HAP-1 (cell line): Measurements from ENCODE around the gene IWS1.

Source experiments
- DNase-seq, 2 experiments: peaks; one replicate each; pipeline ENCODE4 v3.0.0-alpha.2; 2016 to 2020; ENCODE audit warnings: low spot score in 2 of 2
- H3K27me3 ChIP-seq: fragments of 250-450 bp; sonication (Bioruptor Pico); 2 replicates; pipeline ENCODE4 v1.5.1; 2020; ENCODE audit warnings: low read depth, mild to moderate bottlenecking, moderate library complexity
- H3K36me3 ChIP-seq: fragments of 250-450 bp; sonication (Bioruptor Pico); replicated peaks from 2 replicates; pipeline ENCODE4 v1.5.1; 2020; ENCODE audit warnings: mild to moderate bottlenecking
- H3K4me1 ChIP-seq: fragments of 250-450 bp; sonication (Bioruptor Pico); 2 replicates; pipeline ENCODE4 v1.5.1; 2020; ENCODE audit warnings: mild to moderate bottlenecking
- H3K4me3 ChIP-seq: fragments of 250-450 bp; sonication (Bioruptor Pico); 2 replicates; pipeline ENCODE4 v1.5.1; 2020; ENCODE audit warnings: mild to moderate bottlenecking, moderate library complexity
- H3K9me3 ChIP-seq: fragments of 250-450 bp; sonication (Bioruptor Pico); 2 replicates; pipeline ENCODE4 v1.5.1; 2020; ENCODE audit warnings: mild to moderate bottlenecking, moderate library complexity
- in situ Hi-C: fragments of 300-500 bp; cut with MboI; formaldehyde crosslinking; loops from 3 replicates; pipeline ENCODE4 v1.14.3; 2020; ENCODE audit warnings: low sequenced_read_pairs, inconsistent platforms, mixed read lengths

IWS1 gene

GRCh38 chr2:127566139-127566417, 39.8 kb upstream of the IWS1 start:
- in situ Hi-C loops, result no loop called here
- no peaks in the 10 kb centered on the region for H3K9me3 ChIP-seq
- H3K4me3 ChIP-seq, result no peak overlapping the region
- H3K36me3 ChIP-seq, result no peaks in the 10 kb centered on the region
- H3K27me3 ChIP-seq, result peaks cover 2% of the 10 kb centered on the region; the same call in 1 of the 2 replicates
- no peaks in the 10 kb centered on the region for H3K4me1 ChIP-seq
- no peak for DNase-seq

GRCh38 chr2:127565261-127566138, 39.2 kb upstream of the IWS1 start:
- Histone ChIP-seq H3K4me3 (no peak overlapping the region), H3K27me3 (peaks cover 2% of the 10 kb centered on the region; the same call in 1 of the 2 replicates), H3K9me3 (no peaks in the 10 kb centered on the region), H3K4me1 (no peaks in the 10 kb centered on the region), H3K36me3 (no peaks in the 10 kb centered on the region)
- in situ Hi-C loops, result no loop called here
- DNase-seq, result no peak

- no peaks in the 10 kb centered on the region for H3K27me3 ChIP-seq
- in situ Hi-C loops, result no loop called here
Measured at GRCh38 chr2:127564429-127565260, 38.4 kb upstream of the IWS1 start.

GRCh38 chr2:127563458-127564428, 37.5 kb upstream of the IWS1 start:
- Histone ChIP-seq H3K36me3 (no peaks in the 10 kb centered on the region), H3K27me3 (no peaks in the 10 kb centered on the region), H3K9me3 (no peaks in the 10 kb centered on the region), H3K4me1 (no peaks in the 10 kb centered on the region), H3K4me3 (no peak overlapping the region)
- in situ Hi-C loops, result no loop called here
- no peak for DNase-seq

More at GRCh38 chr2:127564429-127565260, 38.4 kb upstream of the IWS1 start:
- H3K36me3 ChIP-seq, result no peaks in the 10 kb centered on the region
- no peaks in the 10 kb centered on the region for H3K9me3 ChIP-seq
- no peak for DNase-seq
- H3K4me3 ChIP-seq, result no peak overlapping the region
- no peaks in the 10 kb centered on the region for H3K4me1 ChIP-seq

- in situ Hi-C loops, result no loop called here
- Histone ChIP-seq H3K4me1 (no peaks in the 10 kb centered on the region), H3K27me3 (no peaks in the 10 kb centered on the region; the same call in 1 of the 2 replicates), H3K4me3 (no peak overlapping the region), H3K36me3 (no peaks in the 10 kb centered on the region), H3K9me3 (no peaks in the 10 kb centered on the region)
- no peak for DNase-seq
Measured at GRCh38 chr2:127562936-127563335, 36.6 kb upstream of the IWS1 start.

- DNase-seq, result no peak
- no peaks in the 10 kb centered on the region for H3K36me3 ChIP-seq
- in situ Hi-C loops, result no loop called here
- no peak overlapping the region for H3K4me3 ChIP-seq
- 0 out of 2 replicates have a peak, but pooled peaks cover 3% of the 10 kb centered on the region for H3K9me3 ChIP-seq
- no peaks in the 10 kb centered on the region; the same call in 1 of the 2 replicates for H3K27me3 ChIP-seq
- no peaks in the 10 kb centered on the region for H3K4me1 ChIP-seq
Measured at GRCh38 chr2:127561371-127561770, 35.1 kb upstream of the IWS1 start.

GRCh38 chr2:127560931-127561280, 34.6 kb upstream of the IWS1 start:
- DNase-seq, result no peak
- no peaks in the 10 kb centered on the region for H3K4me1 ChIP-seq
- 0 out of 2 replicates have a peak, but pooled peaks cover 3% of the 10 kb centered on the region for H3K9me3 ChIP-seq
- H3K4me3 ChIP-seq, result no peak overlapping the region
- in situ Hi-C loops, result no loop called here
- H3K36me3 ChIP-seq, result no peaks in the 10 kb centered on the region
- no peaks in the 10 kb centered on the region; the same call in 1 of the 2 replicates for H3K27me3 ChIP-seq

- Histone ChIP-seq H3K4me3 (no peak overlapping the region), H3K4me1 (no peaks in the 10 kb centered on the region), H3K36me3 (no peaks in the 10 kb centered on the region), H3K9me3 (0 out of 2 replicates have a peak, but pooled peaks cover 3% of the 10 kb centered on the region), H3K27me3 (no peaks in the 10 kb centered on the region; the same call in 1 of the 2 replicates)
- in situ Hi-C loops, result no loop called here
- no peak for DNase-seq
Measured at GRCh38 chr2:127560201-127560930, 34.1 kb upstream of the IWS1 start.

GRCh38 chr2:127559454-127559853, 33.2 kb upstream of the IWS1 start:
- no peak for DNase-seq
- in situ Hi-C loops, result no loop called here
- H3K27me3 ChIP-seq, result peaks cover under 1% of the 10 kb centered on the region; the same call in 1 of the 2 replicates

GRCh38 chr2:127558911-127559310, 32.6 kb upstream of the IWS1 start:
- Histone ChIP-seq H3K4me1 (no peaks in the 10 kb centered on the region), H3K27me3 (peaks cover 6% of the 10 kb centered on the region; the same call in 1 of the 2 replicates), H3K36me3 (no peaks in the 10 kb centered on the region), H3K9me3 (0 out of 2 replicates have a peak, but pooled peaks cover 3% of the 10 kb centered on the region), H3K4me3 (no peak overlapping the region)
- no peak for DNase-seq
- in situ Hi-C loops, result no loop called here

More at GRCh38 chr2:127559454-127559853, 33.2 kb upstream of the IWS1 start:
- Histone ChIP-seq H3K9me3 (0 out of 2 replicates have a peak, but pooled peaks cover 3% of the 10 kb centered on the region), H3K36me3 (no peaks in the 10 kb centered on the region), H3K4me1 (no peaks in the 10 kb centered on the region), H3K4me3 (no peak overlapping the region)

GRCh38 chr2:127552846-127553245, 26.6 kb upstream of the IWS1 start:
- 0 out of 2 replicates have a peak, but pooled peaks cover 3% of the 10 kb centered on the region for H3K9me3 ChIP-seq
- in situ Hi-C loops, result no loop called here
- H3K36me3 ChIP-seq, result no peaks in the 10 kb centered on the region
- H3K27me3 ChIP-seq, result peaks cover 19% of the 10 kb centered on the region
- H3K4me3 ChIP-seq, result no peak overlapping the region
- H3K4me1 ChIP-seq, result no peaks in the 10 kb centered on the region
- DNase-seq, result no peak

GRCh38 chr2:127552336-127552735, 26.0 kb upstream of the IWS1 start:
- no peak for DNase-seq

More at GRCh38 chr2:127552336-127552735, 26.0 kb upstream of the IWS1 start:
- Histone ChIP-seq H3K36me3 (no peaks in the 10 kb centered on the region), H3K4me1 (no peaks in the 10 kb centered on the region), H3K27me3 (peaks cover 21% of the 10 kb centered on the region), H3K4me3 (no peak overlapping the region), H3K9me3 (0 out of 2 replicates have a peak, but pooled peaks cover 3% of the 10 kb centered on the region)
- in situ Hi-C loops, result no loop called here
